Measurements from ENCODE around the gene SDE2.
"Not testable (repeated sequence)": the region's sequence is repeated elsewhere in the genome, so short reads cannot be mapped to it uniquely, and the experiment has no call there.

Gene SDE2

GRCh38 chr1:226023735-226024134 lies 24.6 kb upstream of the SDE2 start:
- Mint-ChIP-seq H3K27ac (no peak overlapping the region), H3K4me1 (ENCODE audit: low read depth) (no peaks in the 10 kb centered on the region), H3K27me3 (no peaks in the 10 kb centered on the region)

GRCh38 chr1:226021801-226022200 lies 22.7 kb upstream of the SDE2 start:
- Mint-ChIP-seq H3K9me3 (ENCODE audit: low read depth) (no peaks in the 10 kb centered on the region), H3K4me1 (ENCODE audit: low read depth) (no peaks in the 10 kb centered on the region), H3K27ac (no peak overlapping the region), H3K4me3 (no peak overlapping the region), H3K27me3 (no peaks in the 10 kb centered on the region), H3K36me3 (peaks cover 3% of the 10 kb centered on the region)

More at GRCh38 chr1:226023735-226024134, 24.6 kb upstream of the SDE2 start:
- Mint-ChIP-seq H3K9me3 (ENCODE audit: low read depth) (no peaks in the 10 kb centered on the region), H3K36me3 (no peaks in the 10 kb centered on the region), H3K4me3 (no peak overlapping the region)

GRCh38 chr1:226021401-226021800 lies 22.3 kb upstream of the SDE2 start:
- H3K27ac Mint-ChIP-seq: no peak overlapping the region
- H3K27me3 Mint-ChIP-seq: no peaks in the 10 kb centered on the region
- H3K9me3 Mint-ChIP-seq (ENCODE audit: low read depth): no peaks in the 10 kb centered on the region

GRCh38 chr1:226019572-226019971 lies 20.4 kb upstream of the SDE2 start:
- no peaks in the 10 kb centered on the region for H3K27me3 Mint-ChIP-seq
- peaks cover 3% of the 10 kb centered on the region for H3K36me3 Mint-ChIP-seq
- H3K9me3 Mint-ChIP-seq (ENCODE audit: low read depth): no peaks in the 10 kb centered on the region
- no peak overlapping the region for H3K4me3 Mint-ChIP-seq
- no peak overlapping the region for H3K27ac Mint-ChIP-seq
- H3K4me1 Mint-ChIP-seq (ENCODE audit: low read depth): no peaks in the 10 kb centered on the region

More at GRCh38 chr1:226021401-226021800, 22.3 kb upstream of the SDE2 start:
- Mint-ChIP-seq H3K4me1 (ENCODE audit: low read depth) (no peaks in the 10 kb centered on the region), H3K4me3 (no peak overlapping the region), H3K36me3 (peaks cover 3% of the 10 kb centered on the region)

- peaks cover 3% of the 10 kb centered on the region for H3K36me3 Mint-ChIP-seq
- H3K27me3 Mint-ChIP-seq: no peaks in the 10 kb centered on the region
- no peak overlapping the region for H3K4me3 Mint-ChIP-seq
- H3K4me1 Mint-ChIP-seq (ENCODE audit: low read depth): no peaks in the 10 kb centered on the region
- no peaks in the 10 kb centered on the region for H3K9me3 Mint-ChIP-seq (ENCODE audit: low read depth)
- no peak overlapping the region for H3K27ac Mint-ChIP-seq
Observed at GRCh38 chr1:226017070-226017469, 17.9 kb upstream of the SDE2 start.

- Mint-ChIP-seq H3K27me3 (no peaks in the 10 kb centered on the region), H3K4me1 (ENCODE audit: low read depth) (no peaks in the 10 kb centered on the region), H3K36me3 (no peaks in the 10 kb centered on the region), H3K9me3 (ENCODE audit: low read depth) (no peaks in the 10 kb centered on the region), H3K27ac (no peak overlapping the region), H3K4me3 (no peak overlapping the region)
Observed at GRCh38 chr1:226009650-226010044, 10.5 kb upstream of the SDE2 start.

- H3K4me3 Mint-ChIP-seq; H3K9me3 Mint-ChIP-seq (ENCODE audit: low read depth); H3K36me3 Mint-ChIP-seq; H3K27me3 Mint-ChIP-seq; H3K27ac Mint-ChIP-seq: not testable (repeated sequence)
- peaks cover 22% of the 10 kb centered on the region for H3K4me1 Mint-ChIP-seq (ENCODE audit: low read depth)
Observed at GRCh38 chr1:226007126-226007892, 8.2 kb upstream of the SDE2 start.

- Mint-ChIP-seq H3K9me3 (ENCODE audit: low read depth) (no peaks in the 10 kb centered on the region), H3K4me1 (ENCODE audit: low read depth) (peaks cover 28% of the 10 kb centered on the region), H3K4me3 (no peak overlapping the region), H3K27ac (no peak overlapping the region), H3K27me3 (no peaks in the 10 kb centered on the region), H3K36me3 (no peaks in the 10 kb centered on the region)
Observed at GRCh38 chr1:226006686-226007085, 7.5 kb upstream of the SDE2 start.

GRCh38 chr1:226004396-226004795 lies 5.3 kb upstream of the SDE2 start:
- Mint-ChIP-seq H3K27ac (peak overlapping the region; percentile 81), H3K27me3 (no peaks in the 10 kb centered on the region), H3K9me3 (ENCODE audit: low read depth) (no peaks in the 10 kb centered on the region), H3K4me3 (peak overlapping the region; percentile 11), H3K36me3 (no peaks in the 10 kb centered on the region), H3K4me1 (ENCODE audit: low read depth) (peaks cover 47% of the 10 kb centered on the region)

GRCh38 chr1:226003502-226004170 lies 4.5 kb upstream of the SDE2 start:
- Mint-ChIP-seq H3K27ac (peak overlapping the region; percentile 81), H3K9me3 (ENCODE audit: low read depth) (no peaks in the 10 kb centered on the region), H3K27me3 (no peaks in the 10 kb centered on the region), H3K4me1 (ENCODE audit: low read depth) (peaks cover 49% of the 10 kb centered on the region), H3K36me3 (no peaks in the 10 kb centered on the region), H3K4me3 (no peak overlapping the region)

- H3K9me3 Mint-ChIP-seq (ENCODE audit: low read depth): no peaks in the 10 kb centered on the region
- peaks cover 55% of the 10 kb centered on the region for H3K4me1 Mint-ChIP-seq (ENCODE audit: low read depth)
- no peaks in the 10 kb centered on the region for H3K36me3 Mint-ChIP-seq
- no peaks in the 10 kb centered on the region for H3K27me3 Mint-ChIP-seq
- H3K4me3 Mint-ChIP-seq: peak overlapping the region; percentile 38
- H3K27ac Mint-ChIP-seq: peak overlapping the region; percentile 100
Observed at GRCh38 chr1:226002667-226003501, 3.7 kb upstream of the SDE2 start.

- Mint-ChIP-seq H3K36me3 (no peaks in the 10 kb centered on the region), H3K4me3 (peak overlapping the region; percentile 38), H3K4me1 (ENCODE audit: low read depth) (peaks cover 62% of the 10 kb centered on the region), H3K9me3 (ENCODE audit: low read depth) (no peaks in the 10 kb centered on the region), H3K27me3 (no peaks in the 10 kb centered on the region), H3K27ac (peak overlapping the region; percentile 100)
Observed at GRCh38 chr1:226001963-226002666, 3.0 kb upstream of the SDE2 start.

GRCh38 chr1:226001088-226001487 lies 1.9 kb upstream of the SDE2 start:
- Mint-ChIP-seq H3K9me3 (ENCODE audit: low read depth) (no peaks in the 10 kb centered on the region), H3K4me3 (peak overlapping the region; percentile 42), H3K36me3 (peaks cover 4% of the 10 kb centered on the region), H3K4me1 (ENCODE audit: low read depth) (peaks cover 71% of the 10 kb centered on the region), H3K27ac (peak overlapping the region; percentile 100), H3K27me3 (no peaks in the 10 kb centered on the region)

- not testable (repeated sequence) for H3K36me3 Mint-ChIP-seq; H3K27me3 Mint-ChIP-seq; H3K9me3 Mint-ChIP-seq (ENCODE audit: low read depth)
- H3K4me1 Mint-ChIP-seq (ENCODE audit: low read depth): peaks cover 76% of the 10 kb centered on the region
- peak overlapping the region; percentile 100 for H3K27ac Mint-ChIP-seq
- peak overlapping the region; percentile 100 for H3K4me3 Mint-ChIP-seq
Observed at GRCh38 chr1:226000493-226001081, 1.4 kb upstream of the SDE2 start.

All from activated naive CD8-positive, alpha-beta T cell (primary cell).